Uterus (tissue), 4 donors: Measurements from ENCODE around the gene SLC23A2. TPM values are rescaled to one million over a fixed set of nuclear protein-coding genes. Genes with fewer than 3 reads are reported as not detected.

ENCODE experiments used
- DNase-seq, 2 donors: peaks; one replicate each; pipeline ENCODE4 v3.0.0-alpha.2; 2019 to 2020
- H3K27ac ChIP-seq, 2 donors: fragments of 200-600 bp; sonication (generic); 1 replicate in 1 of 2; 2 replicates in 1 of 2; pipeline ENCODE4 v1.5.1; 2016 to 2018
- H3K27me3 ChIP-seq, 2 donors: fragments of 200-600 bp; sonication (generic); one replicate each; pipeline ENCODE4 v1.5.1; 2018 to 2019; ENCODE audit warnings: control low read depth in 1 of 2
- H3K36me3 ChIP-seq, 2 donors: fragments of 200-600 bp; sonication (generic); one replicate each; pipeline ENCODE4 v1.5.1; 2019; ENCODE audit warnings: control low read depth in 1 of 2
- H3K4me1 ChIP-seq, 2 donors: fragments of 200-600 bp; sonication (generic); one replicate each; pipeline ENCODE4 v1.5.1; 2018 to 2019; ENCODE audit warnings: control low read depth in 1 of 2
- H3K4me3 ChIP-seq, 2 donors: fragments of 200-600 bp; sonication (generic); 1 replicate in 1 of 2; 2 replicates in 1 of 2; pipeline ENCODE4 v1.5.1; 2018 to 2019; ENCODE audit warnings: mild to moderate bottlenecking in 1 of 2
- H3K9me3 ChIP-seq, 2 donors: fragments of 200-600 bp; sonication (generic); one replicate each; pipeline ENCODE4 v1.5.1; 2019; ENCODE audit warnings: control low read depth in 1 of 2
- CTCF ChIP-seq, 4 experiments: fragments of 200-600 bp in 2 of 4; fragments of 450-650 bp in 2 of 4; sonication (generic) in 2 of 4; IDR thresholded peaks; one replicate each; pipeline ENCODE4 v1.5.1; 2016 to 2019; ENCODE audit warnings: antibody characterized with exemption in 4 of 4, mild to moderate bottlenecking in 2 of 4, moderate library complexity in 1 of 4
- POLR2A ChIP-seq, 2 donors: fragments of 450-650 bp; IDR thresholded peaks; one replicate each; pipeline ENCODE4 v1.6.1; 2016; ENCODE audit warnings: antibody characterized with exemption in 2 of 2, mild to moderate bottlenecking in 1 of 2, moderate library complexity in 1 of 2
- intact Hi-C: fragments of 100-400 bp; cut with DNase I; formaldehyde crosslinking; loops from one replicate; pipeline ENCODE4 v1.15.1; 2023; ENCODE audit warnings: low total_unique reads
- total RNA-seq, 4 donors: library from RNA; depleted of rRNA in 3 of 4; stranded (reverse); fragments of >200 nt in 3 of 4; gene quantifications; one replicate each; pipeline versions ENCODE4 v1.1.0 to v1.2.4, GENCODE V29; 2014 to 2023
- donor health status: DM: yes; HTN: yes; CAD: no.

The SLC23A2 gene
- total RNA-seq, 4 donors from 2014 or later, result 6.2 to 41.4 (median 26.6) TPM

GRCh38 chr20:4835244-4836177 is 165.8 kb downstream of the SLC23A2 start:
- Histone ChIP-seq H3K36me3 (no peaks in the 10 kb centered on the region), H3K4me3 (no peak overlapping the region)
- intact Hi-C loops, result no loop called here

GRCh38 chr20:4833074-4833728 is 168.1 kb downstream of the SLC23A2 start:
- Histone ChIP-seq H3K27me3 (no peaks in the 10 kb centered on the region), H3K9me3 (no peaks in the 10 kb centered on the region), H3K36me3 (no peaks in the 10 kb centered on the region), H3K27ac (no peak overlapping the region), H3K4me1 (peaks cover 5 to 15% of the 10 kb centered on the region in 2 donors), H3K4me3 (no peak overlapping the region)
- TF ChIP-seq POLR2A (IDR thresholded peaks at IDR 0.05) (no peak), CTCF (IDR thresholded peaks at IDR 0.05) (no peak)
- intact Hi-C loops, result no loop called here
- no peak for DNase-seq

More at GRCh38 chr20:4835244-4836177, 165.8 kb downstream of the SLC23A2 start:
- Histone ChIP-seq H3K27ac (peak overlapping the region; percentile 57 to 70), H3K9me3 (no peaks in the 10 kb centered on the region), H3K4me1 (peaks cover 5 to 15% of the 10 kb centered on the region in 2 donors), H3K27me3 (no peaks in the 10 kb centered on the region)
- TF ChIP-seq POLR2A (IDR thresholded peaks at IDR 0.05), result no peak
- TF ChIP-seq CTCF (IDR thresholded peaks at IDR 0.05), result no peak
- DNase-seq, result peak; percentile 85 to 86

GRCh38 chr20:4832469-4832868 is 168.8 kb downstream of the SLC23A2 start:
- Histone ChIP-seq H3K4me1 (peaks cover 5 to 15% of the 10 kb centered on the region in 2 donors), H3K4me3 (no peak overlapping the region), H3K27ac (no peak overlapping the region), H3K36me3 (no peaks in the 10 kb centered on the region), H3K27me3 (no peaks in the 10 kb centered on the region), H3K9me3 (no peaks in the 10 kb centered on the region)
- DNase-seq, result no peak
- TF ChIP-seq POLR2A (IDR thresholded peaks at IDR 0.05) (no peak), CTCF (IDR thresholded peaks at IDR 0.05) (no peak)
- intact Hi-C loops, result no loop called here

GRCh38 chr20:4830696-4831095 is 170.6 kb downstream of the SLC23A2 start:
- Histone ChIP-seq H3K27me3 (no peaks in the 10 kb centered on the region), H3K4me3 (no peak overlapping the region), H3K27ac (no peak overlapping the region), H3K9me3 (no peaks in the 10 kb centered on the region), H3K36me3 (no peaks in the 10 kb centered on the region), H3K4me1 (peaks cover 4 to 5% of the 10 kb centered on the region in 2 donors)
- TF ChIP-seq POLR2A (IDR thresholded peaks at IDR 0.05) (no peak), CTCF (IDR thresholded peaks at IDR 0.05) (no peak)
- no peak for DNase-seq
- intact Hi-C loops, result no loop called here

GRCh38 chr20:4830259-4830658 is 171.1 kb downstream of the SLC23A2 start:
- TF ChIP-seq CTCF (IDR thresholded peaks at IDR 0.05) (no peak), POLR2A (IDR thresholded peaks at IDR 0.05) (no peak)
- Histone ChIP-seq H3K27ac (no peak overlapping the region), H3K36me3 (no peaks in the 10 kb centered on the region), H3K9me3 (no peaks in the 10 kb centered on the region), H3K4me3 (no peak overlapping the region), H3K4me1 (peaks cover 2 to 4% of the 10 kb centered on the region in 2 donors), H3K27me3 (no peaks in the 10 kb centered on the region)
- DNase-seq, result no peak
- intact Hi-C loops, result no loop called here
